Keratinocyte (primary cell): ENCODE results near the gene TSPYL2. TPM values are rescaled to one million over a fixed set of nuclear protein-coding genes. Genes with fewer than 3 reads are reported as not detected.

Experiments used
- DNase-seq: peaks from one replicate; pipeline ENCODE4 v3.0.0-alpha.2; 2011; ENCODE audit warnings: low read depth, missing footprints, low spot score
- FAIRE-seq: peaks from 2 replicates; lab custom pipeline; 2011; peaks lifted over from hg19 to GRCh38; lab: Jason Lieb, UNC
- H2AFZ ChIP-seq: 2 replicates; pipeline ENCODE4 v1.6.0; 2012; ENCODE audit warnings: low read length, control low read depth, inconsistent platforms; ENCODE audit not compliant: control insufficient read depth
- H3K27ac ChIP-seq: 2 replicates; pipeline ENCODE4 v1.5.1; 2011; ENCODE audit warnings: low read length; ENCODE audit not compliant: control insufficient read depth, insufficient read depth
- H3K27me3 ChIP-seq: 3 replicates; pipeline ENCODE4 v1.6.0; 2011; ENCODE audit warnings: low read length; ENCODE audit not compliant: control insufficient read depth, insufficient read depth; ENCODE audit errors: extremely low read depth
- H3K36me3 ChIP-seq, 2 experiments: 2 replicates in 1 of 2; 3 replicates in 1 of 2; pipeline ENCODE4 v1.5.1; 2011; ENCODE audit warnings: low read length in 2 of 2, mild to moderate bottlenecking in 1 of 2; ENCODE audit not compliant: control insufficient read depth in 2 of 2, insufficient read depth in 2 of 2; ENCODE audit errors: extremely low read depth in 1 of 2
- H3K4me1 ChIP-seq: 3 replicates; pipeline ENCODE4 v1.5.1; 2011; ENCODE audit warnings: low read length; ENCODE audit not compliant: control insufficient read depth, insufficient read depth; ENCODE audit errors: extremely low read depth
- H3K4me2 ChIP-seq: 3 replicates; pipeline ENCODE4 v1.6.0; 2011; ENCODE audit warnings: low read depth, low read length; ENCODE audit not compliant: control insufficient read depth, insufficient read depth; ENCODE audit errors: extremely low read depth
- H3K4me3 ChIP-seq, 3 experiments: fragments of 200-600 bp in 1 of 3; sonication (generic) in 1 of 3; 2 replicates in 2 of 3; 3 replicates in 1 of 3; pipeline ENCODE4 v1.5.1; 2011 to 2016; ENCODE audit warnings: low read length in 3 of 3, mild to moderate bottlenecking in 3 of 3, control low read depth in 2 of 3, inconsistent platforms in 1 of 3, low read depth in 1 of 3, mixed read lengths in 1 of 3, mixed run types in 1 of 3, moderate library complexity in 1 of 3; ENCODE audit not compliant: control insufficient read depth in 2 of 3, insufficient read depth in 2 of 3; ENCODE audit errors: extremely low read depth in 1 of 3
- H3K79me2 ChIP-seq: 2 replicates; pipeline ENCODE4 v1.6.0; 2012; ENCODE audit warnings: low read length; ENCODE audit not compliant: control insufficient read depth, insufficient read depth
- H3K9ac ChIP-seq: 3 replicates; pipeline ENCODE4 v1.6.0; 2011; ENCODE audit warnings: low read length; ENCODE audit not compliant: control insufficient read depth, insufficient read depth; ENCODE audit errors: extremely low read depth
- H3K9me1 ChIP-seq: 3 replicates; pipeline ENCODE4 v1.6.0; 2011; ENCODE audit warnings: low read length; ENCODE audit not compliant: control insufficient read depth, insufficient read depth; ENCODE audit errors: extremely low read depth
- H3K9me3 ChIP-seq: 2 replicates; pipeline ENCODE4 v1.5.1; 2012; ENCODE audit warnings: low read depth, low read length; ENCODE audit not compliant: control insufficient read depth
- H4K20me1 ChIP-seq: 3 replicates; pipeline ENCODE4 v1.6.0; 2011; ENCODE audit warnings: low read length; ENCODE audit not compliant: control insufficient read depth, insufficient read depth; ENCODE audit errors: extremely low read depth
- EZH2 ChIP-seq: IDR thresholded peaks from one replicate; pipeline ENCODE4 v1.6.1; 2012; ENCODE audit warnings: inconsistent platforms, mild to moderate bottlenecking, low read length, moderate library complexity
- dilution Hi-C: fragments of 300-500 bp; cut with MboI; formaldehyde crosslinking; loops from one replicate; pipeline ENCODE4 v1.7.0; 2020; ENCODE audit warnings: low sequenced_read_pairs; ENCODE audit not compliant: extremely low pct_ligation_motif_present
- polyA plus RNA-seq, 5 experiments: library from polyadenylated mRNA; depleted of rRNA in 3 of 5; stranded (reverse) in 3 of 5; stranded (forward) in 1 of 5; unstranded in 1 of 5; fragments of >200 nt; gene quantifications; 1 replicate in 1 of 5; 2 replicates in 3 of 5; 3 replicates in 1 of 5; pipeline versions ENCODE4 v1.2.1 to v1.2.3, GENCODE V29; 2011 to 2012; ENCODE audit warnings: missing spikeins in 2 of 5, low read depth in 1 of 5, low replicate concordance in 1 of 5
- TF ChIP-seq, protein P1 (sequence below), 3 experiments: IDR thresholded peaks in 1 of 3; conservative IDR thresholded peaks in 1 of 3; optimal IDR thresholded peaks in 1 of 3; 2 replicates in 2 of 3; 3 replicates in 1 of 3; pipeline versions ENCODE3 to v1.5.1; 2011; ENCODE audit warnings: low read length in 3 of 3, mild to moderate bottlenecking in 3 of 3, moderate library complexity in 2 of 3, control low read depth in 1 of 3, inconsistent platforms in 1 of 3; ENCODE audit not compliant: insufficient read depth in 2 of 3; ENCODE audit errors: extremely low read depth in 1 of 3

The TSPYL2 gene
- polyA plus RNA-seq, 1 donor (not counting 4 experiments of a cell fraction or from before 2014, with no cell fraction given): 17.9 TPM

- Histone ChIP-seq H3K36me3 (no peaks in the 10 kb centered on the region), H3K4me1 (no peaks in the 10 kb centered on the region), H4K20me1 (no peaks in the 10 kb centered on the region), H3K4me3 (no peak overlapping the region), H3K27me3 (no peaks in the 10 kb centered on the region), H3K79me2 (no peaks in the 10 kb centered on the region), H3K9me1 (no peaks in the 10 kb centered on the region), H3K9ac (no peak overlapping the region), H3K9me3 (no peaks in the 10 kb centered on the region), H3K27ac (no peak overlapping the region), H3K4me2 (no peak overlapping the region), H2AFZ (peak overlapping the region; percentile 43)
- DNase-seq (no peak), FAIRE-seq (no peak)
- TF ChIP-seq, protein P1, sequence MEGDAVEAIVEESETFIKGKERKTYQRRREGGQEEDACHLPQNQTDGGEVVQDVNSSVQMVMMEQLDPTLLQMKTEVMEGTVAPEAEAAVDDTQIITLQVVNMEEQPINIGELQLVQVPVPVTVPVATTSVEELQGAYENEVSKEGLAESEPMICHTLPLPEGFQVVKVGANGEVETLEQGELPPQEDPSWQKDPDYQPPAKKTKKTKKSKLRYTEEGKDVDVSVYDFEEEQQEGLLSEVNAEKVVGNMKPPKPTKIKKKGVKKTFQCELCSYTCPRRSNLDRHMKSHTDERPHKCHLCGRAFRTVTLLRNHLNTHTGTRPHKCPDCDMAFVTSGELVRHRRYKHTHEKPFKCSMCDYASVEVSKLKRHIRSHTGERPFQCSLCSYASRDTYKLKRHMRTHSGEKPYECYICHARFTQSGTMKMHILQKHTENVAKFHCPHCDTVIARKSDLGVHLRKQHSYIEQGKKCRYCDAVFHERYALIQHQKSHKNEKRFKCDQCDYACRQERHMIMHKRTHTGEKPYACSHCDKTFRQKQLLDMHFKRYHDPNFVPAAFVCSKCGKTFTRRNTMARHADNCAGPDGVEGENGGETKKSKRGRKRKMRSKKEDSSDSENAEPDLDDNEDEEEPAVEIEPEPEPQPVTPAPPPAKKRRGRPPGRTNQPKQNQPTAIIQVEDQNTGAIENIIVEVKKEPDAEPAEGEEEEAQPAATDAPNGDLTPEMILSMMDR (optimal IDR thresholded peaks at IDR 0.05 in 1 of 3, IDR thresholded peaks at IDR 0.05 in 1 of 3, conservative IDR thresholded peaks at IDR 0.05 in 1 of 3; ENCODE audit: extremely low read depth in 1 of 3, insufficient read depth in 2 of 3, low read length in 3 of 3): no peak
- no peak for TF ChIP-seq EZH2
- dilution Hi-C loops: no loop called here
These were observed 9.0 kb upstream of the TSPYL2 start for GRCh38 chrX:53073115-53073586.

DNA sequence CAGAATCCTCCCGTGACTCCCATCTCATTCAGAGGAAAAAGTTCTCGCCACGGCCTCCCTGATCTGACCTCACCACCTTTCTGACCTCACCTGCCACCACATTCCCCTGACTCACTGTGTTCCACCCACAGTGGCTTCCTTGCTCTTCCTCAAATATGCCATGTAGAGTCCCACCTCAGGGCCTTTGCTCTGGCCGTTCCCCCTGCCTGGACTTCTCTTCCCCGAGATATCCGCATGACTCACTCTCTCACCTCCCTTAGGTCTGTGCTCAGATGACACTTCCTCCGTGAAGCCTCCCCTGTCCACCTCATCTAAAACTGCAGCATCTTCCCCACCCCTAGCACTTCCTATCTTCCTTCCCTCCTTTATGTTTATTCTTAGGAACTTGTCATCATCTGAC is 7.2 kb upstream of the TSPYL2 start:
- no peaks in the 10 kb centered on the region for H4K20me1 ChIP-seq
- H3K36me3 ChIP-seq: no peaks in the 10 kb centered on the region
- H3K4me2 ChIP-seq: no peak overlapping the region
- no peak overlapping the region for H3K27ac ChIP-seq
- FAIRE-seq: no peak
- TF ChIP-seq, protein P1 (optimal IDR thresholded peaks at IDR 0.05 in 1 of 3, IDR thresholded peaks at IDR 0.05 in 1 of 3, conservative IDR thresholded peaks at IDR 0.05 in 1 of 3; ENCODE audit: extremely low read depth in 1 of 3, insufficient read depth in 2 of 3, low read length in 3 of 3): no peak
- TF ChIP-seq EZH2: no peak
- no peak for DNase-seq
- H3K9me1 ChIP-seq: no peaks in the 10 kb centered on the region
- no peak overlapping the region for H3K9ac ChIP-seq
- no peaks in the 10 kb centered on the region for H3K9me3 ChIP-seq
- H3K4me3 ChIP-seq: no peak overlapping the region
- H3K27me3 ChIP-seq: no peaks in the 10 kb centered on the region
- H3K4me1 ChIP-seq: no peaks in the 10 kb centered on the region
- no peak overlapping the region for H2AFZ ChIP-seq
- no peaks in the 10 kb centered on the region for H3K79me2 ChIP-seq
- dilution Hi-C loops: no loop called here
